ACC112 (cell line): ENCODE results near the gene TTLL13.
"Not testable (repeated sequence)": the region's sequence is repeated elsewhere in the genome, so short reads cannot be mapped to it uniquely, and the experiment has no call there.

Source experiments
- H2AFZ ChIP-seq: fragments of 200-600 bp; sonication (generic); one replicate; pipeline ENCODE4 v1.6.0; 2017; ENCODE audit warnings: antibody characterized with exemption, low read length; ENCODE audit not compliant: unreplicated experiment
- H3K27ac ChIP-seq: fragments of 200-600 bp; sonication (generic); 2 replicates; pipeline ENCODE4 v1.5.1; 2014; ENCODE audit warnings: low read depth, mild to moderate bottlenecking, antibody characterized with exemption, low read length, moderate library complexity
- H3K27me3 ChIP-seq: fragments of 200-600 bp; sonication (generic); 2 replicates; pipeline ENCODE4 v1.6.1; 2014; ENCODE audit warnings: mild to moderate bottlenecking, antibody characterized with exemption, low read length, moderate library complexity, mixed read lengths; ENCODE audit not compliant: insufficient read depth
- H3K36me3 ChIP-seq: fragments of 200-600 bp; sonication (generic); 2 replicates; pipeline ENCODE4 v1.6.1; 2016; ENCODE audit warnings: mild to moderate bottlenecking, antibody characterized with exemption, low read length, moderate library complexity, mixed read lengths; ENCODE audit not compliant: insufficient read depth
- H3K4me1 ChIP-seq: fragments of 200-600 bp; sonication (generic); one replicate; pipeline ENCODE4 v1.6.1; 2016; ENCODE audit warnings: low read length, mixed read lengths; ENCODE audit not compliant: insufficient read depth, unreplicated experiment, control insufficient read depth
- H3K4me3 ChIP-seq: fragments of 200-600 bp; sonication (generic); 2 replicates; pipeline ENCODE4 v1.5.1; 2014; ENCODE audit warnings: mild to moderate bottlenecking, low read depth, low read length
- H3K79me2 ChIP-seq: fragments of 200-600 bp; sonication (generic); one replicate; pipeline ENCODE4 v1.6.0; 2016; ENCODE audit warnings: low read length; ENCODE audit not compliant: control insufficient read depth, unreplicated experiment, insufficient read depth

The TTLL13 gene

DNA sequence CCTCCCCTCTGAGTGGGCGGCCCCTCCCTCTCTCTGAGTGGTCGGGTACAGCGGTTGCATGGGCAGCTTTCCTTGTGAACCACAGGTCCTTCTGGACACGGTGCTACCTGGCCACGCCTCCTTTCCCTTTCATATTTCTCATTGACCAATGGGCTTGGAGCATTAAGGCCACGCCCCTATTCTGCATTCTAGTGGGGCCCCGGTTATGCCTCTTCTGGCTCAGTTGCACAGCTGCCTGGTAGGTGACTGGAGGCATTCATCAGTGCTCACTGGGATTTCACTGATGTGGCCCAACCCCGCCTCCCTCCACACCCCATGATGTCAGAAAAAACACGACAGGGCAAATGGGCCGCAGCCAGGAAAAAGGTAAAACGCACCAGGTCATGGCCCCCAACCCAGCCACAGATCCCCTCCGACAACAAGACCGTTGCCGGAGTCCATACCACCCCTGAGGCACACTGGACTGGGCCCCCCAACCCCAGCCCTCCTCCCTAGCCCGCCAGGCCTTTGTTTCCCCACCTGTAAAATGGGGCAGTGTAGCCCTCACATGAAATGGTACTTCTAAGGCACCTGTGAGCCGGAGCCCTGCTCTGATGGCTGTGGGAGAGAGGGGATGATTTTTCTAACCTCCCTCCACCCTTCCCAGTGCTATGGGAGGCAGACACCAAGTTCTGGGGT, 42.5 kb downstream of the TTLL13 start:
- Histone ChIP-seq H2AFZ (no peak overlapping the region), H3K36me3 (no peaks in the 10 kb centered on the region), H3K4me3 (no peak overlapping the region), H3K27me3 (no peaks in the 10 kb centered on the region), H3K4me1 (peaks cover 6% of the 10 kb centered on the region), H3K79me2 (no peaks in the 10 kb centered on the region), H3K27ac (no peak overlapping the region)

DNA sequence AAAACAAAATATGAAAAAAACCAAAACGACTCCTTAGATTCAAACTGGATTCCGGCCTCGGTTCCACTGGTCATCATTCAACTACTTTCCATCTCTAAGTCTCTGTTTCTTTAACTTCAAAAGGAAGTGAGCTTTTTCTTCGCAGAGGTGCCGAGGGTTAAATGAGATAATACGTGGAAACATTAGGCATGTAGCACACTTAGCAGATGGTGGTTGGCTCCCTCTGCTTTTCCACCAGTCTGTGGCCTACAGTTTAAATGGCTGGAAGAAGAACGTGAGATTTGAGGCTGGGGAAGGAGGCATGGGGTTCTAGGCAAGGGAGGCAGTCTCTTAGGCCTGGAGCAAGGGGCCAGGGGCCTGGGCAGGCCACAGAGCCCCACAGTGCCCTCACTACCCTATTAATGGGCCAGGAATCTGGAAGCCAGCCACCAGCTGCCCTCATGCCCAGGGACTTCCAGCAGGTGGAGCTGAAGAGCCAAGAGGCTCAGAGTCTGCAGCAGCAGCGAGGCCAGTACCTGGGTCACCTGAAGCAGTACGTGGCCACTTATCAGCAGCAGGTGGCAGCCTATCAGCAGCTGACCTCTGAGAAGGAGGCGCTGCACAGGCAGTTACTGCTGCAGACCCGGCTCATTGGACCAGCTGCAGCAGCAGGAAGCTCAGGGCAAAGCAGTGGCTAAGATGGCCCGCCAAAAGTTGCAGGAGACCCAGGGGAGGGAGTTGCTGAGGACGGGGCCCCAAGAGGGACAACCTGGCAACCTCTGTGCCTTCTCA, 43.9 kb downstream of the TTLL13 start:
- H2AFZ ChIP-seq, H3K27me3 ChIP-seq, H3K4me1 ChIP-seq, H3K79me2 ChIP-seq, H3K27ac ChIP-seq, H3K4me3 ChIP-seq, H3K36me3 ChIP-seq: not testable (repeated sequence)

GRCh38 chr15:90294159-90294558, 44.8 kb downstream of the TTLL13 start:
- H3K27me3 ChIP-seq, result no peaks in the 10 kb centered on the region
- H3K36me3 ChIP-seq, result no peaks in the 10 kb centered on the region
- H2AFZ ChIP-seq, result no peak overlapping the region
- H3K27ac ChIP-seq, result no peak overlapping the region
- H3K4me1 ChIP-seq, result peaks cover 6% of the 10 kb centered on the region
- no peaks in the 10 kb centered on the region for H3K79me2 ChIP-seq
- no peak overlapping the region for H3K4me3 ChIP-seq

GRCh38 chr15:90294601-90295269, 45.4 kb downstream of the TTLL13 start:
- H3K79me2 ChIP-seq, result no peaks in the 10 kb centered on the region
- no peak overlapping the region for H2AFZ ChIP-seq
- H3K27ac ChIP-seq, result no peak overlapping the region
- H3K4me1 ChIP-seq, result peaks cover 6% of the 10 kb centered on the region
- no peak overlapping the region for H3K4me3 ChIP-seq
- H3K27me3 ChIP-seq, result no peaks in the 10 kb centered on the region
- H3K36me3 ChIP-seq, result no peaks in the 10 kb centered on the region

- H3K36me3 ChIP-seq, result no peaks in the 10 kb centered on the region
- H3K27ac ChIP-seq, result no peak overlapping the region
- H3K27me3 ChIP-seq, result no peaks in the 10 kb centered on the region
- H2AFZ ChIP-seq, result no peak overlapping the region
- H3K4me3 ChIP-seq, result no peak overlapping the region
- H3K79me2 ChIP-seq, result no peaks in the 10 kb centered on the region
- peaks cover 6% of the 10 kb centered on the region for H3K4me1 ChIP-seq
Measured at GRCh38 chr15:90295270-90295648, 45.9 kb downstream of the TTLL13 start.

- not testable (repeated sequence) for H3K4me1 ChIP-seq, H3K27me3 ChIP-seq, H2AFZ ChIP-seq, H3K36me3 ChIP-seq, H3K4me3 ChIP-seq, H3K79me2 ChIP-seq, H3K27ac ChIP-seq
Measured at GRCh38 chr15:90296316-90296884, 47.0 kb downstream of the TTLL13 start.

DNA sequence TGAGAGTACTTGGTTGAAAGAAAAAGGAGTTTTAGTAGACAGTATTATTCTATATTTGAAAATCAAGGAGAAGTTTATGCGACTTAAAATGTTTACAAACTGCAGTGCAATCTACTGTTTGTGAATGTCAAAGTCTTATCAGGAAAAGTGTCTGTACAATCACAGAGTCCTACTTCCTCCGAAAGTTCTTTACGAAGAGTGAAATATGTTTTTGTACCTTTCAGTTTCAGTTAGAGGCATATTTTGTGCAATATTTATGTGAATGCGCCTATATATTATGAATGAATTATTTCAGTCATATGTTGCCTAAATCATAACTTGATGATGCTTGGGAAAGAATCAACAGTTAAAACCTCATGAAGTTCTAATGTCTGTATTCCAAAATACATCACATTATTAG, 47.7 kb downstream of the TTLL13 start:
- H3K4me3 ChIP-seq, result no peak overlapping the region
- H2AFZ ChIP-seq, result no peak overlapping the region
- no peaks in the 10 kb centered on the region for H3K36me3 ChIP-seq
- no peaks in the 10 kb centered on the region for H3K27me3 ChIP-seq
- H3K27ac ChIP-seq, result no peak overlapping the region
- H3K79me2 ChIP-seq, result no peaks in the 10 kb centered on the region
- peaks cover 6% of the 10 kb centered on the region for H3K4me1 ChIP-seq

DNA sequence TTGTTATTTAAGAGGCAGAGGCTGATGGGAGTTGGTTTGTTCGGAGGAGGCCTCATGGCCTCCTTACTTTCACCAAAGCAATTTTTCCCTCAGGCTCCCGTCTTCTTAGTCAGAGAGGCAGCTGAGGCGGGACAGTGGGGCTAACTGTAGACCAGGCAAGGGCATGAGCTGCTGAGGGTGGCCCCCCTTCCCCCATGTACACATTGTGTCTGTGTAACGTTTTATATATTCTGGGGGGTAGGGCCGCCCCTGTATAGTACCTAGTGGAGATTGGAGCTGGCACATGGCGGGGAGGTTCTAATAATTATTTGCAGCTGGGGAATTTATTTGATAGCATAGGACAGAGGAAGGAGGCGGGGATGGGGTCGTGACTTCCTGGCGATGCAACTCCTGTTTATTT, 51.2 kb downstream of the TTLL13 start:
- Histone ChIP-seq H3K27me3 (no peaks in the 10 kb centered on the region), H3K4me3 (no peak overlapping the region), H3K27ac (no peak overlapping the region), H2AFZ (no peak overlapping the region), H3K36me3 (no peaks in the 10 kb centered on the region), H3K79me2 (no peaks in the 10 kb centered on the region), H3K4me1 (peaks cover 6% of the 10 kb centered on the region)

- Histone ChIP-seq H3K27ac (no peak overlapping the region), H3K4me1 (peaks cover 5% of the 10 kb centered on the region), H3K36me3 (no peaks in the 10 kb centered on the region), H2AFZ (no peak overlapping the region), H3K79me2 (no peaks in the 10 kb centered on the region), H3K27me3 (no peaks in the 10 kb centered on the region), H3K4me3 (no peak overlapping the region)
Measured at GRCh38 chr15:90300988-90301706, 51.8 kb downstream of the TTLL13 start.

DNA sequence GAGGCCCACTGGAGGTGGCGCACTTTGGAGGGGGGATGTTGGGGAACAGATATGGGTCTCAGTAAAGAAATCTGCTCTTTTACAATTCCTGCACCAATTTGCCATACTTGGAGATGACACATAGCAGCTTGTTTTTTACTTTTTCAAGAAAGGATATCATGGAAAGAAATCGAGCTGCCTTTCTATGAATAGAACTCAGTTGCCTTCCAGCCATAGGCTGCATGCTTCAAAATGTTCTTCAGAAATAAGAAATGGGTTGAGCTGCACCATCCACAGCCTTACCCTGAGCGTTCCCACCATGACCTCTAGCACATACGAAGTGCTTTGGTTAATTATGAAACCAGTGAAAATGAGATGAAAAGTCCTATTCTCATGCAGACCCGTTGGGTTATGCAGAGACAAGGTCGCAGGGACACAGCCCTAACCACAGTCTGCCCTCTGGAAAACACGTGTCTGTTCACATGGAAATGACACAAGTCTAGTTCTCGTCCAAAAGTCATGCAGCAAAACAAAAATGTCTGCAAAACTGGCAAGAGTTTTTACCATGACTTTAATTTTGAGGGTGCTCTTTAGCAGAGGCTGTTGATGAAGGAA, 52.4 kb downstream of the TTLL13 start:
- H3K4me3 ChIP-seq, result no peak overlapping the region
- H3K4me1 ChIP-seq, result peaks cover 4% of the 10 kb centered on the region
- H3K36me3 ChIP-seq, result no peaks in the 10 kb centered on the region
- H3K27me3 ChIP-seq, result no peaks in the 10 kb centered on the region
- no peak overlapping the region for H3K27ac ChIP-seq
- H2AFZ ChIP-seq, result no peak overlapping the region
- no peaks in the 10 kb centered on the region for H3K79me2 ChIP-seq
